ENCODE data around the gene CCT8.
"Not testable (repeated sequence)": the region's sequence is repeated elsewhere in the genome, so short reads cannot be mapped to it uniquely, and the experiment has no call there.

The CCT8 gene

DNA sequence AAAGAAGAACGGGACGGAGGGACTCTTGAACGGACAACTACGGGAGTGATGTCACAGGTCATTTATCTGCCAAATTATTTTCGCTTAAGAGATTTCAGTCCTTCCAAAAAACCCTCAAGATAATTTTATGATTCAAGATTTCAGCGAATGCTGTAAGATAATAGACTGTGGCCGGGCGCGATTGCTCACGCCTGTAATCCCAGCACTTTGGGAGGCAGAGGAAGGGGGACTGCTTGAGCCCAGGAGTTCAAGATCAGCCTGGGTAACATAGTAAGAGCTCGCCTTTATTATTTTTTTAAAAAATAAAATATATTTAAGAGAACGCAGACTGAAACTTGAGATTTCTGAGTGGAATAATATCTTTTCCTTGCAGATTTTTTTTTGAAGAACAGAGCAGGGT lies 54.9 kb downstream of the CCT8 start:
- Histone ChIP-seq H3K9me3 (ENCODE audit: control insufficient read depth, low read length) (no peaks in the 10 kb centered on the region), H3K4me3 (ENCODE audit: extremely low read depth, insufficient read depth, low read length, poor library complexity, severe bottlenecking) (peak overlapping the region; percentile 64), H3K27ac (ENCODE audit: low read depth, low read length, severe bottlenecking) (no peak overlapping the region), H3K36me3 (ENCODE audit: control insufficient read depth, insufficient read depth, low read length) (no peaks in the 10 kb centered on the region), H3K4me1 (ENCODE audit: control insufficient read depth, insufficient read depth, low read length, poor library complexity, severe bottlenecking) (peaks cover 2% of the 10 kb centered on the region)
- WGBS, 2 experiments (ENCODE audit: insufficient coverage in 2 of 2) = 70 to 100% methylated on average over 4 of the region's 12 CpGs

GRCh38 chr21:29017639-29018237 lies 55.7 kb downstream of the CCT8 start:
- Histone ChIP-seq H3K9me3 (ENCODE audit: control insufficient read depth, low read length) (no peaks in the 10 kb centered on the region), H3K4me1 (ENCODE audit: control insufficient read depth, insufficient read depth, low read length, poor library complexity, severe bottlenecking) (peaks cover 2% of the 10 kb centered on the region), H3K36me3 (ENCODE audit: control insufficient read depth, insufficient read depth, low read length) (no peaks in the 10 kb centered on the region), H3K27ac (ENCODE audit: low read depth, low read length, severe bottlenecking) (no peak overlapping the region), H3K4me3 (ENCODE audit: extremely low read depth, insufficient read depth, low read length, poor library complexity, severe bottlenecking) (peak overlapping the region; percentile 64)
- WGBS, 2 experiments (ENCODE audit: insufficient coverage in 2 of 2) = 95 to 96% methylated on average over 6 of the region's 6 CpGs

DNA sequence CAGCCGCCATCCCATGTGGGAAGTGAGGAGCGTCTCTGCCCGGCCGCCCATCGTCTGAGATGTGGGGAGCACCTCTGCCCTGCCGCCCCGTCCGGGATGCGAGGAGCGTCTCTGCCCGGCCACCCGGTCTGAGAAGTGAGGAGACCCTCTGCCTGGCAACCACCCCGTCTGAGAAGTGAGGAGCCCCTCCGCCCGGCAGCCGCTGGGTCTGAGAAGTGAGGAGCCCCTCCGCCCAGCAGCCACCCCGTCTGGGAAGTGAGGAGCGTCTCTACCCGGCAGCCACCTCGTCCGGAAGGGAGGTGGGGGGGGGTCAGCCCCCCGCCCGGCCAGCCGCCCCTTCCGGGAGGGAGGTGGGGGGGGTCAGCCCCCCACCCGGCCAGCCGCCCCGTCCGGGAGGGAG lies 62.2 kb downstream of the CCT8 start:
- H3K9me3 ChIP-seq (ENCODE audit: control insufficient read depth, low read length); H3K36me3 ChIP-seq (ENCODE audit: control insufficient read depth, insufficient read depth, low read length); H3K4me3 ChIP-seq (ENCODE audit: extremely low read depth, insufficient read depth, low read length, poor library complexity, severe bottlenecking); H3K4me1 ChIP-seq (ENCODE audit: control insufficient read depth, insufficient read depth, low read length, poor library complexity, severe bottlenecking); H3K27ac ChIP-seq (ENCODE audit: low read depth, low read length, severe bottlenecking): not testable (repeated sequence)
- WGBS, 2 experiments (ENCODE audit: insufficient coverage in 2 of 2) = 73 to 98% methylated on average over 6 to 9 of the region's 30 CpGs

DNA sequence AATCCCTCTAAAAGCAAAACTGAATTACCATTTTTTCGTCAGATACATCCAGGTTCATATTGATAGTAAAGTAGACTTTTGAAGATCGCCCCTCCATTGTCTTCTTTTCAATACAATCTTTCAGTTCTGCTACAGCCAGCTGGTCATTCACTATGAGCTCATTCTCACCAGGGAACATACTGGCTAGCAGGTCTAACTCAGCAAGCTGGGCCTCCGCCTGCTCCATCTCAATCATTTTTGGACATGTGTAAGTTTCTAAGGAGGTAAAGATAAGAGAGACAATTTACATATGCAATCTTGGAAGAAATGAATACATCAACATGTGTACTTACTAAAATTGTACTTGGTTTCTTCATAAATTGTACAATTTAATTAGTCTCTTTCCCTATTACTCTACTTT lies 65.1 kb downstream of the CCT8 start:
- WGBS, 2 experiments (ENCODE audit: insufficient coverage in 2 of 2) = no CpG with 5 or more reads among the region's 3 CpGs
- no peaks in the 10 kb centered on the region for H3K4me1 ChIP-seq (ENCODE audit: control insufficient read depth, insufficient read depth, low read length, poor library complexity, severe bottlenecking)
- no peak overlapping the region for H3K4me3 ChIP-seq (ENCODE audit: extremely low read depth, insufficient read depth, low read length, poor library complexity, severe bottlenecking)
- H3K9me3 ChIP-seq (ENCODE audit: control insufficient read depth, low read length) = no peaks in the 10 kb centered on the region
- no peak overlapping the region for H3K27ac ChIP-seq (ENCODE audit: low read depth, low read length, severe bottlenecking)
- no peaks in the 10 kb centered on the region for H3K36me3 ChIP-seq (ENCODE audit: control insufficient read depth, insufficient read depth, low read length)

GRCh38 chr21:29007810-29008209 lies 65.6 kb downstream of the CCT8 start:
- Histone ChIP-seq H3K4me3 (ENCODE audit: extremely low read depth, insufficient read depth, low read length, poor library complexity, severe bottlenecking) (no peak overlapping the region), H3K27ac (ENCODE audit: low read depth, low read length, severe bottlenecking) (no peak overlapping the region), H3K36me3 (ENCODE audit: control insufficient read depth, insufficient read depth, low read length) (no peaks in the 10 kb centered on the region), H3K4me1 (ENCODE audit: control insufficient read depth, insufficient read depth, low read length, poor library complexity, severe bottlenecking) (no peaks in the 10 kb centered on the region), H3K9me3 (ENCODE audit: control insufficient read depth, low read length) (no peaks in the 10 kb centered on the region)
- 64% methylated on average over 2 of the region's 3 CpGs; no CpG with 5 or more reads in 1 of the 2 experiments for WGBS, 2 experiments (ENCODE audit: insufficient coverage in 2 of 2)

GRCh38 chr21:29007135-29007534 lies 66.3 kb downstream of the CCT8 start:
- H3K9me3 ChIP-seq (ENCODE audit: control insufficient read depth, low read length) = no peaks in the 10 kb centered on the region
- 100% methylated on average over 1 of the region's 3 CpGs; no CpG with 5 or more reads in 1 of the 2 experiments for WGBS, 2 experiments (ENCODE audit: insufficient coverage in 2 of 2)
- no peak overlapping the region for H3K4me3 ChIP-seq (ENCODE audit: extremely low read depth, insufficient read depth, low read length, poor library complexity, severe bottlenecking)
- no peak overlapping the region for H3K27ac ChIP-seq (ENCODE audit: low read depth, low read length, severe bottlenecking)
- H3K36me3 ChIP-seq (ENCODE audit: control insufficient read depth, insufficient read depth, low read length) = no peaks in the 10 kb centered on the region
- H3K4me1 ChIP-seq (ENCODE audit: control insufficient read depth, insufficient read depth, low read length, poor library complexity, severe bottlenecking) = no peaks in the 10 kb centered on the region
